ENCODE data around the gene OR8B12. TPM values are rescaled to one million over a fixed set of nuclear protein-coding genes. Genes with fewer than 3 reads are reported as not detected.

The OR8B12 gene
- total RNA-seq, 1 experiment from 2014 or later: not detected

- no peaks in the 10 kb centered on the region for H3K79me2 ChIP-seq (ENCODE audit: insufficient read depth, low read length)
- no peak for ATAC-seq
- TF ChIP-seq CEBPB (IDR thresholded peaks at IDR 0.05; ENCODE audit: low read depth): no peak
- no peak for TF ChIP-seq REST (IDR thresholded peaks at IDR 0.05; ENCODE audit: low read depth)
- no peak for TF ChIP-seq SIN3A (IDR thresholded peaks at IDR 0.05; ENCODE audit: low read depth)
- intact Hi-C loops (cut with micrococcal nuclease): no loop called here
- ChIA-PET POLR2A (no interaction called here), RAD21 (ENCODE audit: low non-redundant PET in 1 of 2, low total read pairs in 2 of 2, uncharacterized antibody in 2 of 2, unreplicated experiment in 2 of 2) (no interaction called here), CTCF (no interaction called here)
- no peak for DNase-seq (ENCODE audit: low read depth, low spot score)
- no peak overlapping the region for H2AFZ ChIP-seq (ENCODE audit: low read depth, low read length, poor library complexity, severe bottlenecking)
- no TSS peak for BruUV-seq (replicated peaks)
- H3K4me1 ChIP-seq (ENCODE audit: control insufficient read depth in 1 of 2, insufficient read depth in 2 of 2, low read length in 2 of 2): no peaks in the 10 kb centered on the region
- no peak overlapping the region for H3K4me3 ChIP-seq (replicated peaks in 1 of 2; ENCODE audit: low read depth in 1 of 2, low read length in 2 of 2)
- H3K27me3 ChIP-seq (ENCODE audit: insufficient read depth, low read length): peaks cover 65% of the 10 kb centered on the region
- no peaks in the 10 kb centered on the region for H4K20me1 ChIP-seq (ENCODE audit: insufficient read depth)
- no peak overlapping the region for H3K27ac ChIP-seq (ENCODE audit: low read depth, low read length)
- no peaks in the 10 kb centered on the region for H3K9me3 ChIP-seq (ENCODE audit: control insufficient read depth in 1 of 2, insufficient read depth in 1 of 2, low read depth in 1 of 2, low read length in 2 of 2)
- H3K9ac ChIP-seq (ENCODE audit: low read length): no peak overlapping the region
- H3K4me2 ChIP-seq (ENCODE audit: low read length): no peak overlapping the region
- H3K9me2 ChIP-seq (ENCODE audit: insufficient read depth): no peaks in the 10 kb centered on the region
- no peaks in the 10 kb centered on the region for H3K36me3 ChIP-seq (ENCODE audit: control insufficient read depth in 1 of 2, insufficient read depth in 2 of 2, low read length in 2 of 2)
Measured at GRCh38 chr11:124519850-124520549, 23.5 kb downstream of the OR8B12 start.

- Histone ChIP-seq H3K9me2 (ENCODE audit: insufficient read depth) (no peaks in the 10 kb centered on the region), H4K20me1 (ENCODE audit: insufficient read depth) (no peaks in the 10 kb centered on the region), H2AFZ (ENCODE audit: low read depth, low read length, poor library complexity, severe bottlenecking) (no peak overlapping the region), H3K27ac (ENCODE audit: low read depth, low read length) (no peak overlapping the region), H3K9me3 (ENCODE audit: control insufficient read depth in 1 of 2, insufficient read depth in 1 of 2, low read depth in 1 of 2, low read length in 2 of 2) (no peaks in the 10 kb centered on the region), H3K36me3 (ENCODE audit: control insufficient read depth in 1 of 2, insufficient read depth in 2 of 2, low read length in 2 of 2) (no peaks in the 10 kb centered on the region), H3K4me1 (ENCODE audit: control insufficient read depth in 1 of 2, insufficient read depth in 2 of 2, low read length in 2 of 2) (no peaks in the 10 kb centered on the region), H3K27me3 (ENCODE audit: insufficient read depth, low read length) (peaks cover 66% of the 10 kb centered on the region), H3K4me2 (ENCODE audit: low read length) (no peak overlapping the region), H3K9ac (ENCODE audit: low read length) (no peak overlapping the region), H3K4me3 (replicated peaks in 1 of 2; ENCODE audit: low read depth in 1 of 2, low read length in 2 of 2) (no peak overlapping the region), H3K79me2 (ENCODE audit: insufficient read depth, low read length) (no peaks in the 10 kb centered on the region)
- RAD21 ChIA-PET (ENCODE audit: low non-redundant PET in 1 of 2, low total read pairs in 2 of 2, uncharacterized antibody in 2 of 2, unreplicated experiment in 2 of 2): no interaction called here
- no peak for DNase-seq (ENCODE audit: low read depth, low spot score)
- no peak for ATAC-seq
- intact Hi-C loops (cut with micrococcal nuclease): no loop called here
- BruUV-seq (replicated peaks): no TSS peak
- CTCF ChIA-PET: no interaction called here
- POLR2A ChIA-PET: no interaction called here
- TF ChIP-seq EZH2phosphoT487 (IDR thresholded peaks at IDR 0.05; ENCODE audit: borderline replicate concordance): no peak
- TF ChIP-seq ZFX (IDR thresholded peaks at IDR 0.05): no peak
- TF ChIP-seq SP1 (IDR thresholded peaks at IDR 0.05; ENCODE audit: low read depth): no peak
- TF ChIP-seq EGR1 (IDR thresholded peaks at IDR 0.05; ENCODE audit: low read depth): no peak
- no peak for TF ChIP-seq CTCF (IDR thresholded peaks at IDR 0.05 in 2 of 3, conservative IDR thresholded peaks at IDR 0.05 in 1 of 3; ENCODE audit: borderline replicate concordance in 1 of 3, insufficient read depth in 1 of 3, low read depth in 2 of 3, low read length in 2 of 3)
- no peak for TF ChIP-seq CEBPB (IDR thresholded peaks at IDR 0.05; ENCODE audit: low read depth)
- TF ChIP-seq YY1 (IDR thresholded peaks at IDR 0.05; ENCODE audit: extremely low read depth, insufficient replicate concordance, low read depth, low read length): no peak
- TF ChIP-seq ELF1 (IDR thresholded peaks at IDR 0.05; ENCODE audit: borderline replicate concordance, low read depth): no peak
- TF ChIP-seq ZNF274 (IDR thresholded peaks at IDR 0.05; ENCODE audit: low read depth, low read length): no peak
- no peak for TF ChIP-seq EZH2 (IDR thresholded peaks at IDR 0.05)
- TF ChIP-seq ATF3 (IDR thresholded peaks at IDR 0.05): no peak
- TF ChIP-seq SRF (IDR thresholded peaks at IDR 0.05; ENCODE audit: low read depth): no peak
- no peak for TF ChIP-seq POLR2AphosphoS5 (IDR thresholded peaks at IDR 0.05; ENCODE audit: low read depth, low read length)
- no peak for TF ChIP-seq JUND (IDR thresholded peaks at IDR 0.05)
Measured at GRCh38 chr11:124518989-124519451, 24.4 kb downstream of the OR8B12 start.

Measured in HCT116 (cell line).